Stomach (tissue), 4 donors: ENCODE data around the gene DZIP1.

Experiments used
- CTCF ChIP-seq, 7 experiments: fragments of 450-650 bp in 4 of 7; fragments of 200-600 bp in 3 of 7; sonication (generic) in 3 of 7; IDR thresholded peaks; one replicate each; pipeline ENCODE4 v1.5.1; 2016 to 2019; ENCODE audit warnings: antibody characterized with exemption in 7 of 7, control low read depth in 2 of 7, mild to moderate bottlenecking in 1 of 7
- EP300 ChIP-seq: sonication (generic); formaldehyde crosslinking; IDR thresholded peaks from one replicate; pipeline ENCODE4 v1.6.1; 2017; ENCODE audit warnings: antibody characterized with exemption

DNA sequence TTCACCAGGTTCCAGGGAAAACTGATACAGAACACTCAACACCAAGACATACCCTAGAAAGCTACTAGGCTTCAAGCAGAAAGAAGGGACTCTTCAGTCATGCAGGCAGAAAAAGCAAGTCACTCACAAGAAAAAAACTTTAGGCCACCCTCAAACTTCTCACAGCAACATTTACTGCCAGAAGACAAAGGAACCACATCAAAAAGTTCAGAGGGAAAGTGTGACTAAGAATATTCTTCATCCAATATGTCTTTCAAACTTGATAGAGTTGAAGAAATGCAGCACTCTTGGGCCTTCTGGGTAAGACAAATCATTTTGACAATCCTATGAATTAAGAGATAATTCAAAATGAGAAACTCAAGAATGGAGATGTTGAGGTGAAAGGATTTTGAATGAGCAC lies 7.7 kb downstream of the DZIP1 start:
- TF ChIP-seq CTCF (IDR thresholded peaks at IDR 0.05) (no peak), EP300 (no peak)
